Immature natural killer cell (primary cell): ENCODE measurements around the gene NFIB. TPM values are rescaled to one million over a fixed set of nuclear protein-coding genes. Genes with fewer than 3 reads are reported as not detected.

ENCODE experiments used
- DNase-seq, 3 donors: peaks; one replicate each; pipeline ENCODE4 v3.0.0; 2022; ENCODE audit warnings: mixed read lengths in 1 of 3
- H3K27ac Mint-ChIP-seq, 6 donors: one replicate each; pipeline ENCODE4 v1.8.0; 2020; ENCODE audit warnings: mixed read lengths in 6 of 6, mild to moderate bottlenecking in 5 of 6, inconsistent platforms in 4 of 6, moderate library complexity in 3 of 6
- H3K27me3 Mint-ChIP-seq, 3 donors: one replicate each; pipeline ENCODE4 v1.8.0; 2020 to 2021; ENCODE audit warnings: low read depth in 3 of 3, mild to moderate bottlenecking in 3 of 3, mixed read lengths in 3 of 3, moderate library complexity in 3 of 3, inconsistent platforms in 1 of 3
- H3K36me3 Mint-ChIP-seq, 3 donors: one replicate each; pipeline ENCODE4 v1.8.0; 2020; ENCODE audit warnings: mixed read lengths in 3 of 3, inconsistent platforms in 2 of 3, mild to moderate bottlenecking in 2 of 3
- H3K4me1 Mint-ChIP-seq, 2 donors: one replicate each; pipeline ENCODE4 v1.8.0; 2020; ENCODE audit warnings: inconsistent platforms in 2 of 2, mild to moderate bottlenecking in 2 of 2, mixed read lengths in 2 of 2, moderate library complexity in 1 of 2
- H3K4me3 Mint-ChIP-seq, 5 donors: one replicate each; pipeline ENCODE4 v1.8.0; 2020; ENCODE audit warnings: mild to moderate bottlenecking in 5 of 5, mixed read lengths in 5 of 5, inconsistent platforms in 3 of 5, moderate library complexity in 3 of 5
- H3K9me3 Mint-ChIP-seq, 6 donors: one replicate each; pipeline ENCODE4 v1.8.0; 2020; ENCODE audit warnings: mild to moderate bottlenecking in 6 of 6, mixed read lengths in 6 of 6, inconsistent platforms in 4 of 6, moderate library complexity in 3 of 6
- polyA plus RNA-seq, 3 donors: library from polyadenylated mRNA; unstranded; fragments of 300-500 nt; fragmentation: Illumina TruSeq; gene quantifications; one replicate each; pipeline ENCODE4 v1.2.3, GENCODE V29; 2021

The NFIB gene
- polyA plus RNA-seq, 3 donors from 2014 or later = not detected

DNA sequence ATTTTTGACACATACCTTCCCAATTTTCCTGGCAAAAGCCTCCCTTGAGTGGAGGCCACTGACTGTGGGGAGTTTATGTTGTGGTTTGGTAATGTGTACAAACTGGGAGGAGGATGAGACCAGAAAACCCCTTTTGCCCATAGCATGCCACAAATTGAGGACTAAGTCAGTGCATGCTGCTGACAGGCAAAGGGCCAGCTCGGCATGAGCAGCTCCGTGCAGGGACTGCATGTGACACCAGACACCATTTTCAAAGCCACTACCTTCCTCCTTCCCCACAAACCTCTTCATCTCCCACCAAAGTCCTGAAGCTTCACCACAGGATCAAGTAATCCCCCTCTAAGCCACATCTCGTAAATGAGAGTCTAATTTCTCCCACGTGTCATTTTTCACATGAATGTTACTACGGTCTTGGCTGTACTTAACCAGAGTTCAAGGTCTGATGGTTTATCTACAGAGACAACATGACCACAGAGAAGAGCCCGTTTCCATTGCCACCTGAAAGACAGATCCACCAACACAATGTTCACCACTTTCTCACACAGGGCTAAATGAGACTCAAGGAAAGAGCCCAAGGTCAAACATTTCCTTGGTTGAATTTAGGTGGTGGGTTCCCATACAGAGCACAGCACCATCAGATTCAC, 106.5 kb downstream of the NFIB start:
- Mint-ChIP-seq H3K27ac (no peak overlapping the region), H3K27me3 (no peaks in the 10 kb centered on the region), H3K4me1 (no peaks in the 10 kb centered on the region), H3K9me3 (peaks cover 0 to 8% (median 5%) of the 10 kb centered on the region in 6 donors), H3K4me3 (no peak overlapping the region), H3K36me3 (peaks cover 0 to 2% (median 0%) of the 10 kb centered on the region in 3 donors)
- no peak for DNase-seq

DNA sequence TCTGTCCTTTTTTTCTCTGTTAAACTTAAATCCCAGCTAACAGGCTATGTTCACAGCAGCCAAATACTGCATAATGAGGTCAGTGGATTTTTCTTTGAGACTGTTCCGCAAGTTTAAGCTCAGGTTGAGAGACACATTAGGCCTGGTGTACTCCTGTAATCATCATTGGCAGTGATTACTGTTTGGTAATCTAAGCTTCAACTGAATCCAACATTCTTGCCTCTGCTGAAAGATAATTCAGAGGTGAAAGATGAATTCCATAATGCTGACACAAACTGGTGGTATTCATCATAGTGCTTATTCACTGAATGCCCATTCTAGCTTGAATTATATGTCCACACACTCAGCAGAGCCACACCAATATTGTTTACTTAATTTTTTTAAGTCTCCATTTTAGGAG, 108.5 kb downstream of the NFIB start:
- peaks cover 0 to 5% (median 2%) of the 10 kb centered on the region in 3 donors for H3K36me3 Mint-ChIP-seq
- H3K4me1 Mint-ChIP-seq = no peaks in the 10 kb centered on the region

DNA sequence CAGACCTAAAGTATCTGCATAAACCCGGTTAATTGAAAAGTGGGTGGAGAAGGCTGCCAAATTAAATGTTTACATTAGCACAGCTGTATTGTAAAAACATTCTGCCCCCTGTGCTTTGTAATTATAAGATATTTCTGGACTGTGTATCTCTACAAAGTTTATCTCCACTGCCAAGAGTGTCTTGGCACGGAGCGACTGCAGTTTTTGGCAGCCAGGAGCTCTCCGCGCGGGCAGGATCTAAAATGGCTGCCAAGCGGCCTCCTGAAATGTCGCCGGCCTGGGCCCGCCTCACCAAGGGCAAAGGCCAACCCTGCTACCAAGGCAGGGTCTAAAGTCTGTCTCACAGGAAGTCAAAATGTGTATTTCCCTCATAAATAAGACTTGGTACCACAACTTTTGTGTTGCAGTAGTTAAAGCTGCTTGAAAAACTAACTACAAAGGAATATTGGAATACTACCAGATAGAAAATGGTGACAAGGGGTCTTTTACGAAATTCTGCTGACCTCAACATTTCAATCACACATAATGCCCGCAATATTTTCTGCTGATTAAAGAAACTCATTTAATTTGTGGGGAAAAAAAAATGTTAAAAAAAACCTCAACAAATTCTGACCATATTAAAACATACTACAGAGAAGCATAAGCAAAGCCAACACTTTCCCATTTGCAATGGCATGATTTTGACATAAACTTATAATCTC, 110.4 kb downstream of the NFIB start:
- Mint-ChIP-seq H3K27ac (no peak overlapping the region), H3K4me1 (no peaks in the 10 kb centered on the region), H3K36me3 (peaks cover 0 to 5% (median 2%) of the 10 kb centered on the region in 3 donors), H3K4me3 (no peak overlapping the region), H3K9me3 (peaks cover 3 to 13% (median 9%) of the 10 kb centered on the region in 6 donors), H3K27me3 (no peaks in the 10 kb centered on the region)
- no peak for DNase-seq

More for the DNA sequence above, 108.5 kb downstream of the NFIB start:
- Mint-ChIP-seq H3K9me3 (peaks cover 5 to 12% (median 10%) of the 10 kb centered on the region in 6 donors), H3K27ac (no peak overlapping the region), H3K27me3 (no peaks in the 10 kb centered on the region), H3K4me3 (no peak overlapping the region)
- no peak for DNase-seq

DNA sequence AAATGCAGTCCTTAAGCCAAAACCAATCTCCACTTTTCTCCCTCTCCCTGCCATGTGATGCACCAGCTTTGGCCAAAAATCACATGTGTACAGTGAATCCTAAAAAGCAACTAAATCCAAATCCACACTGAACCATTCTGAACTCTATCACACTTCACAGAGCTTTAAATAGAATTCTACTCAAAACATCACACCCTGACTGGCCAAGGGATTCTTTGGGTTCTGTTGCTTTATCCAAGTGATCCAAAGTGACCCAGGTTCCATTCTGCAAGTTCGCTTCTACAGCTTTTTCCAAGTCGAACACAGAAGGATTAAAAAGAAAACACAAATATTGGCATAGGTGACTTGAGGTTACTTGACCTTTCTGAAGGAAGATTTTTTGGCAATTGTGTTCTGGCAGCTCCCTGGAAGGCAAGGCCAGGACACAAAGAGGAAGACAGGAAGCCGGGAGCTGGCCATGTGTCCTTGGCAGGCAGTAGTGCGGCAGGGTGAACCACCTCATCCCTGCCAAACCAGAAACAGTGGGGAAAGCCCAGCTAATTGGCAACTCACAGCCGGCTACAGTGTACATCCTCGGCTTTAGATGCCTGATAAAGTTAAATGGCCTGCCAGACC, 115.0 kb downstream of the NFIB start:
- Mint-ChIP-seq H3K4me3 (no peak overlapping the region), H3K27me3 (peaks cover 0 to 2% (median 0%) of the 10 kb centered on the region in 3 donors), H3K9me3 (peaks cover 3 to 13% (median 7%) of the 10 kb centered on the region in 6 donors), H3K4me1 (no peaks in the 10 kb centered on the region), H3K27ac (no peak overlapping the region), H3K36me3 (peaks cover 0 to 5% (median 0%) of the 10 kb centered on the region in 3 donors)
- no peak for DNase-seq

DNA sequence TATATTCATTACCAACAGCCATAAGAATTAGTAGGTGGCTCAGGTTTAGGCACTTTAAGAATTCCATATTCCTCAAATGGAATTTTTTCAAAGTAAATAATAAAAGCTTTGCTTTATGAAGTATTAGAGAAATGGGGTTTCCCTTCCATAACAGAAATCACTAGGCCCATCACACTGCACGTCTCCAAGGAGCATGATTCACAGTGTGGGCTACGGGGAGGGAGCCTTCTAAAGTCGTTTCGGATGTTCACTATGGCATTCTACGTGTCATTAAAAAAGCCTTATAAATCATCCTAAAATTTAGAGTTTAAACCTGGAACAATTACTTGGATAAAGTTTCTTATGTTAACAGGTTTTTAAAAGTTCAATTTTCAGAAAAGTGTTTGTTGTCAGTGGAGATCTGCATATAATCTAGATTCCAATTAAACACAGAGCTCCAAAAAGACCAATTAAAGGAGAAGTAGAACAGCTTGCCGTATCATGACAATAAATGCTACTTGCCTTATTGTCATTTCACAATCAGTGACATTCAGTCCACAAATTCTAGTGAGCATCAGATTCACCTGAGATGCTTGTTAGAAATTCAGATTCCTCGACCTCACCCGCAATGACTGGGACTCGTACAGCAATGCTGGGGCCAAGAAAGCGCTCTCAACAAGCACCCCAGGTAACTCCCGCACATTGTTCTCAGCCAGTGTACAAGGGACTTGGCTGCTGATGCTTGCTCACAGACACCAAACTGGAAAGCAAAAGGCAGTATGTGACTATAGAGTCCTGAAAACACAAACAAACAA, 115.7 kb downstream of the NFIB start:
- Mint-ChIP-seq H3K27me3 (peaks cover 0 to 2% (median 0%) of the 10 kb centered on the region in 3 donors), H3K4me1 (no peaks in the 10 kb centered on the region), H3K36me3 (peaks cover 0 to 5% (median 0%) of the 10 kb centered on the region in 3 donors), H3K4me3 (no peak overlapping the region), H3K9me3 (peaks cover 3 to 10% (median 7%) of the 10 kb centered on the region in 6 donors), H3K27ac (no peak overlapping the region)
- DNase-seq = no peak

DNA sequence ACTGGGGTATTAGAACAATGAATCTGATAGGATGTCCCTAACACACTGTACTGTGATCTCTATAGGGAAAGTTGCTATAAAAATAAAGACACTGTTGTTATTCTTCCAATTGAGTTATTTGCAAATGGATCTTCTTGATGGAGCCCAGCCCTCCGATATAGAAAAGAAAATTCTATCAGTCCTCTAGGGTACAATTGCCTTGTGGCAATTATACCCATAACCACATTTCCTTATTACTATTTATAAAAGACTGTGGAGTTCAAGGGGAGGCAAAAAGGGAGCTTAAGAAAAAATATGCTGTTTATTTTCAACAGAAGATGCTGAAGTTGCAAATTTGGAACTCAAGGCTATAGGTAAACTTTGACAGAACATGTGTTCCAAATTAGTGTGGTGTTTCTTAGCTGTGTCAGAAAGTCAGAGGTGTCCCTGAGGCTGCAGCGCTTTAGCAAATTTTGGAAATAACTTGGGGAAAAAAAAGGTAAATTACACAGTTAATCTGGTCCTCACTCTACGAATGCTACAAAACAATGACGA, 116.5 kb downstream of the NFIB start:
- no peaks in the 10 kb centered on the region for H3K4me1 Mint-ChIP-seq
- no peak for DNase-seq
- H3K36me3 Mint-ChIP-seq = peaks cover 0 to 5% (median 0%) of the 10 kb centered on the region in 3 donors
- H3K4me3 Mint-ChIP-seq = no peak overlapping the region
- no peak overlapping the region for H3K27ac Mint-ChIP-seq
- peaks cover 0 to 2% (median 0%) of the 10 kb centered on the region in 3 donors for H3K27me3 Mint-ChIP-seq
- H3K9me3 Mint-ChIP-seq = peaks cover 3 to 12% (median 7%) of the 10 kb centered on the region in 6 donors

DNA sequence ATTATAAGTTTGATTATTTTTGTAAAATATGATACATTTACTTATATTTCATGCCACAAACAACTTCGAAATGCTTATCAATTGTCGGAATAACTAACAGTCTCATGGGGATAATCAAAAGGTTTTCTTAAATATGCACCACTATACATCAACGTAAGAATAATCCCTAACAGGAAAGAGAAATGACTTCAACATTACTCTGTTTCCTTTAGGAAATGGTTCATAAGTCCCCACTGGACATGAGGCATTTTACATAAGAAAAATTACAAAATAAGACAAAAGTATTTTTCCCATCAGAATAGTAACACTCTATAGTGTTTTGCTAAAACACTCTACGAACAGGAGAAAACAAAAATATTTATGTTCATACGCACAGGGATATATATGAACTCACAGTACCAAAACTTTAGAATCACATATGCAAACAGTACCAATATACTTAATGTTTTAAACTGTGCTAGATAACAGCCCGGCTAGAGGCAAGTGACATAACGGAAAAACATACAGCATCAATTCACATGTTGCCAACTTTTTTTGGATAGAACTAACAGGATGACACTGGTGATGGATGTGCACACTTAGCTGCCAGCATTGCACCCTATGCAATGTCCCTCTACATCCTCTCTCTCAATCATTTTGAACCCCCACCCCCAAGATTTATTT, 120.5 kb downstream of the NFIB start:
- no peak overlapping the region for H3K27ac Mint-ChIP-seq
- no peaks in the 10 kb centered on the region for H3K4me1 Mint-ChIP-seq
- no peak for DNase-seq
- no peaks in the 10 kb centered on the region for H3K36me3 Mint-ChIP-seq
- no peak overlapping the region for H3K4me3 Mint-ChIP-seq
- peaks cover 0 to 14% (median 0%) of the 10 kb centered on the region in 6 donors for H3K9me3 Mint-ChIP-seq
- peaks cover 0 to 2% (median 1%) of the 10 kb centered on the region in 3 donors for H3K27me3 Mint-ChIP-seq

DNA sequence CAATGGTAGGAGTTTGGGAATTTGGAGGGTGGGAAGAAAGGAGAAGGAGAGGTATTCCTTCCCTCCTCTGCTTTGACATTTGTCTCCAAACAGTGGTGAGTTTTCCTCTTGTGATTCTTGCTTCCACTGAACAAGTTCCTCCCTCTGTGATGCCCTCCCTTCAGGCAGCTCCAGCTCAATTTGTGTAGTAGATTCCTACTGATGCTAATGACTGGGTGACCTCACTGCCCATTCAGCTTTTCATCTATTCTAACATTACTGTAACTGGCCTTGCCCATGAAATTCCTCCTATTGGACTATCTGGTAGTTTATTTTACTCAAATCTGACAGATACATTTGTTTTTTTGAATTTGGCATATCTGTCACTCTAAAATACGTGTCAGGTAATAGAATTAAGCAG, 121.4 kb downstream of the NFIB start:
- Mint-ChIP-seq H3K4me1 (no peaks in the 10 kb centered on the region), H3K27me3 (peaks cover 0 to 2% (median 1%) of the 10 kb centered on the region in 3 donors), H3K36me3 (no peaks in the 10 kb centered on the region), H3K4me3 (no peak overlapping the region), H3K27ac (no peak overlapping the region), H3K9me3 (peaks cover 0 to 14% (median 0%) of the 10 kb centered on the region in 6 donors)
- DNase-seq = no peak

DNA sequence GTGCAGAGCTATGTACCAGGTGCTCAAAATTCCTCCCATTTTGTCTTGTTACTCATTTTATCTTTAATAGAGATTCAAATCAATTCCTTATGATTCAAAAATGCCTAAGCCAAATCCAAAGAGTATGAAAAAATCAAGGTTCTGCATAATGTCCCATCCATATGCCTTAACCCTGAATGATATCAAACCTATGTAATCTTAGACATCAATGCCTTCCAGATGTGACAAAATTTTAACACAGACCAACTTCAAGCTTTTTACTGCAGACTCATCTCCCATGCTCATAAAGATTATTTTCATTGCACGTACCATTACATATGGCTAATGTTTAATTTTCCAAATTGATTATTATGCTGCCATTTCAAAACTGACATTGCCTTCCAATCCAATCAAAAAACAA, 122.4 kb downstream of the NFIB start:
- H3K27ac Mint-ChIP-seq = no peak overlapping the region
- H3K27me3 Mint-ChIP-seq = peaks cover 0 to 2% (median 1%) of the 10 kb centered on the region in 3 donors
- no peak for DNase-seq
- no peak overlapping the region for H3K4me3 Mint-ChIP-seq
- peaks cover 0 to 22% (median 0%) of the 10 kb centered on the region in 6 donors for H3K9me3 Mint-ChIP-seq
- no peaks in the 10 kb centered on the region for H3K36me3 Mint-ChIP-seq
- no peaks in the 10 kb centered on the region for H3K4me1 Mint-ChIP-seq

DNA sequence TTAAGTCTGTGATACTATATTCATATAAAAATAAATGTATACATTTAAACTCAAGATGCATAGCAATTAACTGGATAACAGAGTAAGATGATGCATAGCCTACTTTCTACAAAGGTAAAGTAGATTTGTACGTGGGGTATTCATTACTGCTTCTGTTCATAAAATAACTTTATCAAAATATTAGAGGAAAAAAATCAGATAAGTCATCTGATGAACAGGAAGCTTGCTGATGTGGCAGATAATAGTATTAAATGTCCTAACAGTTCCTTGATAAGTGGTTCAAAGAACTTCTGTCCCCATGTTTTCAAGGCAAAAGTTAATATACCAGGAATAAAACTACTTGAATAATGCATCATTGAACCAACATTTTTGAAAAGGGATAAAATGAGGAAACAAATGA, 123.7 kb downstream of the NFIB start:
- no peak for DNase-seq
- Mint-ChIP-seq H3K4me3 (no peak overlapping the region), H3K36me3 (no peaks in the 10 kb centered on the region), H3K9me3 (peaks cover 0 to 22% (median 1%) of the 10 kb centered on the region in 6 donors), H3K27ac (no peak overlapping the region), H3K27me3 (peaks cover 0 to 1% (median 0%) of the 10 kb centered on the region in 3 donors), H3K4me1 (no peaks in the 10 kb centered on the region)

DNA sequence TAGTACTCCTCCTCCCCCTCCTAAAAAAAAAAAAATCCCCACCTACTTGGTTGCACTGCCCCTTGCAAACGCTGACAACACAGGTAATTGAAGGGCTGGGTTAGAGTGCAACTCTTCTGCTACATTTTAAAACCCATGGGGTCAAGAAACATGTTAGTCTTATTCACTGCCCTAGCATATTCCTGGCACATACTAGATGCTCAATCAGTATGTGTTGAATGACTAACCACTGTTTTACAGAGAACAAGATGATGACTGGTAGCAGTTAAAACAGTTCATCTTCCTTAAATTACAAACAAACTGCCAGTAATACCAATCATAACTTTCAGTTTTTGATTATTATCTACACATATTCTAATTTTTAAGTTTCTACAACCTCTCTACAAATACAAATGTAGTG, 124.4 kb downstream of the NFIB start:
- Mint-ChIP-seq H3K27ac (no peak overlapping the region), H3K4me1 (no peaks in the 10 kb centered on the region), H3K9me3 (peaks cover 0 to 22% (median 2%) of the 10 kb centered on the region in 6 donors), H3K36me3 (no peaks in the 10 kb centered on the region), H3K27me3 (peaks cover 0 to 1% (median 0%) of the 10 kb centered on the region in 3 donors), H3K4me3 (no peak overlapping the region)
- DNase-seq = no peak

DNA sequence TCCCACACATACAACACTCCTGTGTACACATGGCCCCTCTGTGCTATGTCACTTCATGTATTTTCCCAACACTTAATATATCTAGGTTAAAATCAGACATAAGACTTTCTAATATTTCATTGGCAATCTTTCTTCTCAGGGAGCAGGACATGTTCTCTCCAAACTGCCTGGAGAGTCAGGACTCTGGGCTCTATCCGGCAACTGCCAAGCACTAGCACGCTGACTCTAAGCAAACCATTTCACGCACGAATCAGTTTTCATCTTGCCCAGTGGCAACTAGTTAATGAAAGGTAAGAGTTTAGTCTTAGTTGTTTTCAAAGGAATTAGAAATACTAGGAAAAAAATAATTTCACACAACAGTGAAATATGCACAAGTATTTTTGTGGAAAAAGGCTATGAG, 124.8 kb downstream of the NFIB start:
- Mint-ChIP-seq H3K4me3 (no peak overlapping the region), H3K36me3 (no peaks in the 10 kb centered on the region), H3K9me3 (peaks cover 0 to 23% (median 2%) of the 10 kb centered on the region in 6 donors), H3K27me3 (peaks cover 0 to 1% (median 0%) of the 10 kb centered on the region in 3 donors), H3K27ac (no peak overlapping the region), H3K4me1 (no peaks in the 10 kb centered on the region)
- DNase-seq = no peak

DNA sequence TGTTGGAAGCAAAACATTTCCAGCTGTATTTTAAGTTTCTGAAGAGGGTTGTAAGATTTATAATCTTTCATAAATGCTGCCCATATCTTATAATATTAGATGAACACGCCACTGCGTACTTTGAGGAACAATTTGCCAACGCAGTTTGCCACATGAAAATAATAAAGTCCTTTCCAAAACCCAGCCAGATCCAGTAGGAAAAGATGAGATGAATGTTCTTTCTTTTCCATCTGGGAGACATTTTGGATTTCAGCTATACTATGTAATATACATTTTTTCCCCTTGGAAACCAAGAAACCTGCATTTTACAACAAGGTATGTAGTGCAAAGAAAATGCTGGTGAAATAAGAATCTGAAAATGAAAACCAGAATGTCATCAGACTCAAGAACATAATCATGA, 125.4 kb downstream of the NFIB start:
- Mint-ChIP-seq H3K4me1 (no peaks in the 10 kb centered on the region), H3K27me3 (peaks cover 0 to 1% (median 0%) of the 10 kb centered on the region in 3 donors), H3K9me3 (peaks cover 0 to 28% (median 3%) of the 10 kb centered on the region in 6 donors), H3K4me3 (no peak overlapping the region), H3K36me3 (no peaks in the 10 kb centered on the region), H3K27ac (no peak overlapping the region)
- no peak for DNase-seq
